Right renal cortex interstitium (tissue), 3 donors: ENCODE data around the gene UBASH3B. TPM values are rescaled to one million over a fixed set of nuclear protein-coding genes. Genes with fewer than 3 reads are reported as not detected.
"Not testable (repeated sequence)": the region's sequence is repeated elsewhere in the genome, so short reads cannot be mapped to it uniquely, and the experiment has no call there.

Experiments
- DNase-seq, 3 donors: peaks; one replicate each; pipeline ENCODE4 v3.0.0-alpha.2; 2013; ENCODE audit warnings: low read depth in 3 of 3, low spot score in 2 of 3
- polyA plus RNA-seq, 3 donors: library from polyadenylated mRNA; unstranded; fragments of 120-200 nt; gene quantifications; one replicate each; pipeline ENCODE4 v1.2.1, GENCODE V29; 2013; ENCODE audit not compliant: insufficient read length in 3 of 3

The UBASH3B gene
- polyA plus RNA-seq, 3 donors, result 8.1 to 9.0 (median 8.5) TPM

DNA sequence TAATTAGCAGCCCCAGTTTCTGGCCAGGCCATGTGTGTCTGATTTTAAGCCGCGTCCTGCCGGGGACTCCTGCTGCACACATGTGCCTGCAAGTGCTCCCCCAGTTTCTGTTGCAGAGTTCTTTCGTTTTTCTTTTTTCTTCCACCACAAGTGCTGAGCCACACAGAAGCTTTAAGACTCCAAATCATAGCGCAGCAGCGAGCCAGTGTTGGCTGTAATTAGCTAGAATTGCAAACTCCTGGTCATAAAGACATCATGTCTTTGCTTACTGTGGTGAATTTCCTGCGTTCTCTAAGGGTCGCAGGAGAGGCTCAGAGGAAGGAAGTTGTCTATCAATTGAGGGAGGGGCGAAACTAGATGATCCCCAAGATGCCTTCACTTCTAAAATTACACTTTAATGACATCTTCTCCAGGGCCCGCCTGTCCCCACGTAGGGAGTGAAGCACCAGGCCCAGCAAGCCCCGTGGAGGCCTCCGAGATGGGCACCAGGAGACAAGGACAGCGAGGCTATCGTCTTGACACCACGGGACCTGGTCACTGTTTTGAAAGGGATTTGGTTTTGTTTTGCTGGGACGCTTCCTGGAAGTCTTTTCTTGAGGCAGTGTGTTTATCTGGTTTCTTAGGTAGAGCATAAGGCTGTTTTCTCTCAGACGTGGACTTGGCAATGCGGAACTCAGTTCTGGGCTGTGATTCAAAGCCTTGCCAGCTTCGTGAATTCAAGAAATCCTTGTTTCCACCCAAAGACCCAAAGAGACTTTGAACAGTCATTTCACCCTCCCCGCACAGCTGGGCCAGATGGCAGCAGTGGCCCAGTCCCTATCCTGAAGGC is 71.8 kb downstream of the UBASH3B start:
- no peak for DNase-seq

DNA sequence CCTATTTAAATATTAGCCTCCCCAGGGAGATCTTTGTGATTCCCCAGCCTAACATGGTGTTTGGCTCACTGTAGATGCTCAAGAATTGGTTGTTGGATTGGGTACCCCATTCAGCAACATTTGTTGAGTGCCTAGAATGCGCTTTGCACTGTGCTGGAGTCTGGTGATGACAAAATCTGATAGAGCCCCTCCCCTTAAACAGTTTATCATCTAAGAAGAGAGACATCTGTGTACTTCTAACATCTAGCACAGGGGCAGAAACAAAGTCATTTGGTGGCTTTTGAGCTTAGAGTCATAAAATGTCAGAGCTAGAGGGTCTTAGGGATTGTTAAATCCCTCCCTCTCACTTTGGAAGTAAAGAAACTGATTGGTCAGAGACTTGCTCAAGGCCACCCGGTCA is 73.0 kb downstream of the UBASH3B start:
- no peak for DNase-seq

DNA sequence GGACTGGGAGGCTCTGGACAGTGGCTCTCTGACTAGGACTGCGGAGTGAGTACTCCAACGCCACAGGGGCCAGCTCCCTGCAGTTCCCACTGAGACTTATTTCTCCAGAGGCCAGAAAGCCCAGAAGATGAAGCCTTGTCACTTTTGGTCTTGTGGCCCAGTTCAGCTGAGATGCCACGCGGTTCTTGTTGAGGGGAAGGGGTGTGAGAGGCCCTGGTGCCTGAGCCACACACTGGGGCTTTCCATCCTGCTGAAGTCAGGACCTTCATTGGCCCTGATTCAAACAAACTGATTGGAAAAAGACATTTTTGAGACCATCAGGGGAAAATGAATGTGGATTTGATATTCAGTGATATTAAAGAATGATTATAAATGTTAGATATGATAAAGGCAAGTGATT is 73.6 kb downstream of the UBASH3B start:
- no peak for DNase-seq

DNA sequence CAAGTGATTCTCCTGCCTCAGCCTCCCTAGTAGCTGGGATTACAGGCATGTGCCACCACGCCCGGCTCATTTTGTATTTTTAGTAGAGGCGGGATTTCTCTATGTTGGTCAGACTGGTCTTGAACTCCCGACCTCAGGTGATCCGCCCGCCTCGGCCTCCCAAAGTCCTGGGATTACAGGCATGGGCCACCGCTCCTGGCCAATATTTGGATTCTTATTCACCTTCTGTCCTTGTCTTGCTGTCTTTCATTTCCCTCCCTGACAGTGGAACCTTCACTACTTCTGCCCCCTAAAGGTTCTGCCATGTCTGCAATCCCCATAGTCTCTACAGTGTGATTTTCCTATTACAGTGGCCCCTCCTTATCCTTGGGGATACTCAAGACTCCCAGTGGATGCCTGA is 75.2 kb downstream of the UBASH3B start:
- not testable (repeated sequence) for DNase-seq

DNA sequence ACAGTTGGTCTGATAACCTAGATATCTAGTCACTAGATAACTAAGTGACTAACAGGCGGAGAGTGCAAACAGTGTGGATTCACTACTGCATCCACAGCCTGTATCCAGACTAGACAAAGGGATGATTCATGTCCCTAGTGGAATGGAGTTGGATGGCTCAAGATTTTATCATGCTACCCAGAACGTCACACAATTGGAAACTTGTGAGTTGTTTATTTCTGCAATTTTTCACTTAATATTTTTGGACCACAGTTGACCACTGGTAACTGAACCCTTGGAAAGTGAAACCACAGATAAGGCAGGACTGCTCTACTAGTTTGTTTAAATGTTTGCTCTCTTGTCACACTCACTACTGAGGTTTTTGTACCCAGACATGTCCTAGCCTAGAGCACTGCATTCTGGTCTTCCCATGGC is 76.0 kb downstream of the UBASH3B start:
- DNase-seq, result no peak

DNA sequence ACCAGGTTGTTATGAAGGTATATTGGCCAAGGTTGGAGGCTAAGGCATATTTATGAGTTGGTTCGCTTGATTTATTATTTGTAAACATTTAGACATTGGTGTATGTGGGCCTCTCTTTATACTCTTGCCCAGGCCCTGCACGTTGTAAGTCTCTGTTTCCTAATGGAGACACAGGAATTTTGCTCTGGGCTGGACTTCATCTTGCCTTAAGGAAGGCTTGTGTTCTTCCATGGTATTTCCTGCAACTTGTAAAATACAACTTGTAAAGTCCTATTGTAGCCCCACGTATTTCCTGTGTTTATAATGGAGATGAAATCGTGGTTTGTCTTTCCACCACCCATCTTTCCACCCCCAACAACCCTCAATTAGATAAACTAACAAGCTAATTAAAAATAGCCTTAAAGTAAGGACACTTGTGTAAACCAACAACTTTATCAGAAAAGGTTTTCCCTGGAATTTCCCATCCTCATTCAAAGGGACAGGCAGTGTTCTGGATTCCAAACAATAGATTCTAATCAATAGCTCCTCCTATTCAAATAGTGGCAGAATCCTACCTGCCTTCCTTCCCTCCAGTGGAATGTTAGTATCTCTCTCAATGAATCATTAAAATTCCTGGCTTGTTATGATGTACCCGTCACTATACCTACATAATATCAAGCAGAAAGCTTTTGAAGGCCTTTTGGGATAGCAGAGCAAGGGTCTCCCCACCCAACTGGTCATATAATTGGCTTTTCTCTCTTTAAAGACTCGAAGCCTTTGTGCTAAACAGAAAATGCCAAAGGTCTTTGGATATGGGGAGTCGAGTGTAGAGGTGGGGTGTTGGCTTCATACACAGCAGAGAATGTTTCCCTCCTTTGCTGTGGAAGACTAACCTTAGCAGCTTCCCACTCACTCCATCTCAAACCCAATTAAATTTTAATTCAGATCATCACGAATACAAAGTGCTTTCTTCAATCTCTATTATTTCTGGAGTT is 77.1 kb downstream of the UBASH3B start:
- no peak for DNase-seq

DNA sequence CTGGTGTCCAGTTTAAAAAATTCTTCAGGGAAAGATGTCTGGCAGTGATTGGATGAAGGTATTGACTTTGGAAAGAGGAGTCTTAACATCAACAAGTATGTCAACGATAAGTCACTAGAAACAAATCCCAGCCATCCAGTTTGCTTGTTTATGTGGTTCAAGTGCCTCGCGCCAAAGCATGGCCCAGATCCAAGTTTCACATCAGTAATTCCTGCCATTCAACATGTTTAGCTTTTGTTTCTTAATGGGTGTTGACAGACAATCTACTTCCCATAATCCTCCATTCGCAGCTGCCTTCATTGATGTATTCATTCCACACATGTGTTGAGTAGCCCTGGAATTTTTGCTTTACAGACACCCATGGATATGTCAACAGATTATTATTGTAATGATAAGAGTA is 77.8 kb downstream of the UBASH3B start:
- DNase-seq, result no peak

DNA sequence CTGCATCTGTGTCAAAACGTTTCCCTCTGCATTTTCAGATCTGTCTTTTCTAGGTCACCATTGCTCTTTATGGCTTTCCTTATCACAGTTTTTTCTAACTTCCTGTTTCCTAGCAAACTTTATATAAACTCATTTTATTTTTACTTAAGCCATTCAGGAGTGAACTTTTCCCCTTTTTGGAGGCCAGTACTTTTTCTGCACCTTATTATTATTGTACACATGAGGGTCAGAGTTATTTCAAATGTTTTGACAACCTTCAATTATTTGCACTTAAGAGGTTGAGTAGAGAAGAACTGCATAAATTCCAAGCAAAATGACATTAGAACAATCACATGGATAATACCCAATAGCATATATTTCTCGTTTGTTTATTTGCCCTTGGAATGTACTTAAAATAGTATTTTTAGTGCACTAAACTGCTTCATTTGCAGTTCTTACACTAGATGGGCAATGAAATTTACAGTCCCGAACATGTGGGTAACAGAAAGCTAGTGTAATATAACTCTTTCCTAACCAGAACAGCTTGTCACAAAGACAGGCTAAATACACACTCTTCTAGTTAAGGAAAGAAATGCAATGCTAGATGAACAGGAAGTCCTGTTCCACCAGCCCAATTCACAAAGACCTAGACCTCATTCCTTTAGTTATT is 79.5 kb downstream of the UBASH3B start:
- DNase-seq, result no peak

DNA sequence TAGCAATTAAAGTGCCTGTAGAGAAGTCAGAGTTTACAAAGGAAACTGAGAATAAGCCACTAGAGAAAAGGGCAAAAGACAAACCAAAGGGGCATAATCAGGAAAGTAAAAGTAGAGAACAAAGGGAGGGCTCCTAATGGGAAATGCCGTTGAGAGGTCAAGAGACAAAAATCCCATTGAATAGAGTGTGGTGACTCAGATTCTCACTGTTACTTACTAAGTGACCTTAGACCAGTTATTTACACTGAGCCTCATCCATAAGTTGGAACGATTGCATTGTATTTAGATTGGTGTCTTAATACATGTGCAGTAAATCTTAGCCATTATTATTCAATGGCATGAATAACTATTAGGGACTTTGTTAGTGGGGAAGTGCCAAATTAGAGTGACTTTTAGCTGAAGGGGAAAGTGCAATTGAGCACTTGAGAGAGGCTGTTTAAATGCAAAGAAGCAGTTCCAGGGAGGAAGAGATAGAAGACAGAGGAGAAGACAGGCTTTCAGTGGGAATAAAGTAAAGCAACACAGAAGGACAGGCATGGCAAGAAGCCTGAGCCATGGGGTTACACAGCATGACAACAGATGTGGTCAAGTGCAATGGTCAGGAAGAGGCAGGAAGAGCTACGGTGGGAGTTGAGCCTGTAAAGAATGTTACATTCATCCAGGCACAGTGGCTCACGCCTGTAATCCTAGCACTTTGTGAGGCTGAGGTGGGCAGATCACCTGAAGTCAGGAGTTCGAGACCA is 82.6 kb downstream of the UBASH3B start:
- DNase-seq, result no peak

DNA sequence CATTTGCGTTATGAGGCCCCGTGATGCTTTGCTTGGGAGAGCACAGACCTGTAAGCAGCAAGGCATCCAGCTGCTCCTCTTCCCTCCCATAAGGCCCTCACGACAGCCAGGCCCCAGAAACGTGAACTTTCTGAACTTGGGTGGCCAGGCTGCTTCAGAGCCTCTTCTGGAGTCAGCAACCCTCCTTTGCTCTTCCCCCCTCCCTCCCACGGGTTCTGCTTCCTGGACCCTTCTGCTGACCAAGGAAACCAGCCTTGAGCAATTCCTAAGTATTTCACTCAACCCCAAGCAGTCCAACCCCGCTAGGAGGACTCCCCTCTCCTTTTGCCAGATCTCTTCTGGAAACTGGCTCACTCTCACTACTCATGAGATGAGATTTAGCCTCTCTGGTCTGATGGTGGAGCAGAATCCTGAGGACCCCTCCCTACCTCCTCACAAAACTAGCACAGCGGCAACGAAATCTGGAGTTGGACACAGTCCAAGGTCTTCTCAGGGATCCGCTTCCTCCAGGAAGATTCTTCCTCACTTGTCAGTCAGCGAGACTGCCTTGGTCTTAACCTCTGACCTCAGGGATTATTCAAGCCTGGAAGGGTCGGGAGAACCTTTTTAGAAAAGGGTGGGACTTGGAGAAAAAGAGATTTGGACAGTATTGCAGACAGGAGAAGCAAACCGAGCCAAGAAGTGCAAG is 86.2 kb downstream of the UBASH3B start:
- no peak for DNase-seq

DNA sequence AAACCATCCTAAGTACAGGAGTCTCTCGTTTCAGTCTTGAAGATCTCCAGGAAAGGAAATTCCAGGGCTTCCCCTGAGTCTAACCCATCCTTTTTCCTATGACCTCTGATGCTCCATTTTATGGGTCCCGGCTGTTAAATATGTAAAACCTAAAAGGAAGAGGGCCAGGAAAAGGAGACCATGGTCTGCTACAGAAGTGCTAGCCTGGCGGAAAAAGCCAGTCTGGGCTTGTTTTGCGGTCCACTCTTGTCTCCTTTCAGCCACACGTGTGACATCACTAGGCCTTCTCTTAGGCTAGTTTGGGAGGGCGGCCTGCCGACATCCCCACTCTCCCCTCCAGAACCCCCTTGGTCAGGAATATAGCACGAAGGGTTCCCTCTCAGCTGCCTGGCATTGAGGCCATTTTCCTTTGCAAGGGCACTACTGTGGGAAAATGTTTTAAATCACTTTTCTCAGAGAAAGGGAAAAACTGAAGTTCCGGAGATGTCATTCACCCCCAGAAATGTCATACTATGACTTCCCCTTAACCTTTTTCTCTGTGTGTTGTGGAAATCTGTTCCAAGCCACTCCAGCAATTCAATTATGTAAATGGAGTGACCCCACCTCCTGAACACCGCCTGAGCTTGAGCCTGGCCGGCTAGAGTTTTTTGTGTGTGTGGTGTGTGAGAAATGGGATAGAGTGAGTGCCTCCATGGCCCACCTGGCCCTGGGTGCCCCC is 86.9 kb downstream of the UBASH3B start:
- DNase-seq, result no peak

DNA sequence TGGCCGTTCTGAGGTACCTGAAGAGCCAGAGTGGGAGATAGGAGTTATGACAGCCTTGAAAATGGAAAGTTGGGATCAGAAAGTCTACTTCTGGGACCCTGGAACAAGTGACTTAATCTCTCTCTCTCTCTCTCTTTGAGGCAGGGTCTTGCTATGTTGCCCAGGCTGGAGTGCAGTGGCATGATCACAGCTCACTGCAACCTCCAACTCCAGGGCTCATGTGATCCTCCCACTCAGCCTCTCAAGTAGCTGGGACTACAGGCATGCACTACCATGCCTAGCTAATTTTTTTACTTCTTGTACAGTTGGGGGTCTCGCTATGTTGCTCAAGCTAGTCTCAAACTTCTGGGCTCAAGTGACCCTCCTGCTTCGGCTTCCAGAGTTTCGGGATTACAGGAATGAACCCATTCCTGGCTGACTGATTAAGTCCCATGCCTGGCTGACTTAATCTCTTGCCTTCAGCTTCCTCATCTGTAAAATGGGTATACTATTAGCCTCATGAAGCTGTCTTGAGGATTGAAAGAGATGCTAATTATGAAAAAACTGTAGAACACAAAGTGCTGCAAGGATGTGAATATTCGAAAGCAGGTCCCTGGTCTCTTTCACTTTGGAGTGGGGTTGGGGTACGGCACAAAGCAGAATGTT is 87.7 kb downstream of the UBASH3B start:
- no peak for DNase-seq

DNA sequence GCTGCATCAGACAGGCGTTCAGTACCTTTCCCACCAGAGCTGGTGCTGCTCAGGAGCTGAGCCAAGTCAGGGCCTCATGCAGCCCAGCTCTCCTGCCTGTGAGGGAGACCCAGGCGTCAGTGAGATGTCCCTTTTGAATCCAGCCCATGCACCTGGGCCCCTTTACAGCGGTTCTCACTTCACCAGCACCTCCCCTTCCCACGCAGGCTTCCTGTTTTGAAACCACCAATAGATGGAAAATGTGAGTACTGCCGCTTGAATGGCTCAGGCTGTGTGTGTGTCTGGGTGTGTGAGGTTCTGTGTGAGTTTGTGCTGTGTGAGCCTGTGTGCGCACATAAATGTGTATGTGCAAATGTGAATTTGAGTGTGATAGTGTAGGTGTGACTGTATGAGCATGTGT is 88.4 kb downstream of the UBASH3B start:
- no peak for DNase-seq

DNA sequence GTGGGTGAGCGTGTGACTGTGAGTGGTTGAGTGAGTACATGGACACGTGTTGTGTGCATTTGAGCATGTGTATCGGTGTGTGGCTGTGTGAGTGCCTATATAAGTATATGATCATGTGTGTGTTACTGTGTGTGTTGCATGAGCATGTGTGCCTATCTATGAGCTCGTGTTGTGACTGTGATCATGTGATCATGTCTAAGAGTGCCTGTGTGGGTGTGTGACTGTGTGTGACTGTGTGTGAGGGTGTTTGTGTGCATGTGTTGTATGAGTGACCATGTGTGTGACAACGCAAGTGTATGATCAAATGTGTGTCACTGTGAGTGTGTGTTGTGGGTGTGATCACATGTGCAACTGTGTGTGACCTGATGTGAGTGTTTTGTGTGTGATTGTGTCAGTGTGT is 88.8 kb downstream of the UBASH3B start:
- DNase-seq, result no peak

DNA sequence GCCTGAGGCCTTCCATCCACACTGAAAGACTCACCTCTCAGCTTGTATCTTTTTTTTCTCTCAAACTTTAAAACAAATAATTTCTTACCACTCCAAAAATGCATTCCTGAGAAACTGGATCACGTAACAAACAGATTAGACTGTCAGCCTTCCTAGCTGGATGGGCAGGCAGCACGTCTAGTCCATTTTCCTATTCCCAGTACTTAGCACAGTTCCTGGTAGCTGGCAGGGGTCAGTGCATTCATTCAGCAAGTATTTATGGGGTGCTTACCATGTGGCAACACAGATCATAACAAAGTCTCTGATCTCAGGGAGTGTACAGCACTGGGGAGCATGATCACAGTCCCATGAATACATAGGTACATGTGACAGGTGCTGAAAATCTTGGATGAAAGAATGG is 89.6 kb downstream of the UBASH3B start:
- no peak for DNase-seq

DNA sequence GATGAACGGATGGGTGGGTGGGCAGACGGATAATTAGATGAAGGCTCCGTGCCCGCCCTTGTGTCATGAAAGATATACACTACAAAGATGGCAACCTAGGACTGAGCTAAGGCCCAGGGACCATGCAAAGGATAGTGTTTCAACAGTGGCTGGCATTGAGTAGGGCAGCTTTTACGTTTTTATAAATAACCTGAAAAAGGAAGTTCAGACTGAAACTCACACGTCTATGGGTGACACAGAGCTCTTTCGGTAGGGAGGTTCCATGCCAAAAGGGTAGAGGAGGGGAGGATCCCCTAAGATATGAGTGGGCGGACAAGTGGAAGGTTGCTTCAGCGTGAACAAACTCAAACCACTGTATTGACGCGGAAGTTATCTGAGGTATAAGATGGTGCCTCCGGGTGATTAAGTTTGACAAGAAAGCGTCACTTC is 90.5 kb downstream of the UBASH3B start:
- DNase-seq, result no peak

DNA sequence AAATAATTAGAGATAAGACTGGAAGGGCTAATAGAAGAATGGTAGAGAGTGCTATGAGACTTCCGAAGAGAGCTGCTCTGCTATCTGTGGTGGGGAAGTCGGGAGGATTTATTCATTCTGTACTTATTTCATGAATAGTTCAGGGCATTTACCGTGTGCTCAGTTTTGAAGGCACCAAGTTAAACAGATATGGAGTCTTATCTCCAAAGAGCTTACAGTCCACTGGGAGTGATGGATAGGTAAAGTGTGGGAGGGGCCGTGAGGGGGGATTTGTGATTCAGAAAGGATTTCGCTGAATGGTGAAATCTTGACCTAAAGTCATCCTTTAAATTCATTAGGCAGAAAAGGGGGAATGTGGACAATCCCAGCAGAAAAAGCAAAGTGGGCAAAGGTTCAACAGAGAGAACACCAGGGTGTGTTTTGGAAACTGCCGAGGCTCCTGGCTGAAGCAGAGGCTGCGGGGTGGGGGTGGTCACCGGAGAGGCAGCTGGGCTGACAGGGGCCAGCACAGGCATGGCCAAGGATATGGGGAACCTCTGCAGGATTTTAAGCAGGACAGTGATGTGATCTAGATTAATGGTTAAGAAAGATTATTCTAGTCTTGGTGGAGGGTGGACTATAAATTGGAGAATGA is 91.2 kb downstream of the UBASH3B start:
- DNase-seq, result no peak

DNA sequence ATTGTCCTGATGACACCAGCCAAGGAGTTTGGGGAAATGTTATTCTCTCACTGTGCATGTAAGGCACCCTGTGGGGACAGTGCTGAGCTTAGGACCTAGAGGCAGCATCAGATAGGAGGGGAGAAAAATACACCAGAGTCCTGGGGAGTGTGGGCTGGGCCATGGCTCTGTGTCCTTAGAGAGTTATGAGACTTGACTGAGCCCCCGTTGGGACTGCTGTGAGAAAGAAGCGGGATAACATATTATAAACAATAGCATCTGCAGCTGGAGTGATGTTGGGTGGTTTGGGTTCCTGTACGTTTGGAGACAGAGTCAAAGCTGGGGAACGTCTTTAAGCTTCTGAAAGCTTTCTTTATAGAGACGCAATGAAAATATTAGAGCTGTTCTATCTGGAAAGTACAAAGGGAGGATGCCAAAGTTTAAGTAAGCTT is 91.8 kb downstream of the UBASH3B start:
- no peak for DNase-seq
